Osteocyte (in vitro differentiated cells): ENCODE results near the gene PSMB5. TPM values are rescaled to one million over a fixed set of nuclear protein-coding genes. Genes with fewer than 3 reads are reported as not detected.

Source experiments
- DNase-seq: peaks from one replicate; pipeline ENCODE4 v3.0.0; 2021; ENCODE audit warnings: mixed read lengths; ENCODE audit not compliant: unreplicated experiment; ENCODE audit errors: extremely low spot score
- H3K27ac Mint-ChIP-seq: one replicate; pipeline ENCODE4 v1.8.0; 2021; ENCODE audit warnings: mild to moderate bottlenecking, mixed read lengths; ENCODE audit not compliant: unreplicated experiment
- H3K27me3 Mint-ChIP-seq: one replicate; pipeline ENCODE4 v1.8.0; 2021; ENCODE audit warnings: mixed read lengths; ENCODE audit not compliant: unreplicated experiment
- H3K36me3 Mint-ChIP-seq: one replicate; pipeline ENCODE4 v1.8.0; 2021; ENCODE audit warnings: mixed read lengths; ENCODE audit not compliant: unreplicated experiment
- H3K4me1 Mint-ChIP-seq: one replicate; pipeline ENCODE4 v1.8.0; 2021; ENCODE audit warnings: mixed read lengths; ENCODE audit not compliant: unreplicated experiment
- H3K4me3 Mint-ChIP-seq: one replicate; pipeline ENCODE4 v1.8.0; 2021; ENCODE audit warnings: mild to moderate bottlenecking, moderate library complexity, mixed read lengths; ENCODE audit not compliant: unreplicated experiment
- H3K9me3 Mint-ChIP-seq: one replicate; pipeline ENCODE4 v1.8.0; 2021; ENCODE audit warnings: mixed read lengths; ENCODE audit not compliant: unreplicated experiment
- CTCF ChIP-seq: fragments of 200-600 bp; sonication (generic); IDR thresholded peaks from 2 replicates; pipeline ENCODE4 v1.5.0; 2021; ENCODE audit warnings: antibody characterized with exemption, mild to moderate bottlenecking, moderate library complexity
- total RNA-seq: library from RNA; stranded (reverse); gene quantifications from 2 replicates; pipeline ENCODE4 v1.2.1, GENCODE V29; 2021

The PSMB5 gene
- total RNA-seq, 1 donor from 2014 or later = 147 TPM

GRCh38 chr14:23033801-23034497 is 751 bp downstream of the PSMB5 start:
- DNase-seq = no peak
- peaks cover 23% of the 10 kb centered on the region for H3K36me3 Mint-ChIP-seq
- H3K9me3 Mint-ChIP-seq = no peaks in the 10 kb centered on the region
- no peaks in the 10 kb centered on the region for H3K27me3 Mint-ChIP-seq
- H3K4me3 Mint-ChIP-seq = peak overlapping the region; percentile 93
- no peak for TF ChIP-seq CTCF
- H3K27ac Mint-ChIP-seq = peak overlapping the region; percentile 97
- H3K4me1 Mint-ChIP-seq = peaks cover 28% of the 10 kb centered on the region

GRCh38 chr14:23033251-23033727 is 1.4 kb downstream of the PSMB5 start:
- peak overlapping the region; percentile 97 for H3K27ac Mint-ChIP-seq
- no peaks in the 10 kb centered on the region for H3K27me3 Mint-ChIP-seq

GRCh38 chr14:23030936-23031335 is 3.8 kb downstream of the PSMB5 start:
- no peak overlapping the region for H3K27ac Mint-ChIP-seq
- no peak for TF ChIP-seq CTCF
- H3K4me3 Mint-ChIP-seq = no peak overlapping the region

More at GRCh38 chr14:23033251-23033727, 1.4 kb downstream of the PSMB5 start:
- peaks cover 26% of the 10 kb centered on the region for H3K36me3 Mint-ChIP-seq
- DNase-seq = no peak
- no peaks in the 10 kb centered on the region for H3K9me3 Mint-ChIP-seq
- TF ChIP-seq CTCF = no peak
- H3K4me1 Mint-ChIP-seq = peaks cover 28% of the 10 kb centered on the region
- H3K4me3 Mint-ChIP-seq = peak overlapping the region; percentile 93

GRCh38 chr14:23028799-23029198 is 5.9 kb downstream of the PSMB5 start:
- no peak for DNase-seq
- peaks cover 29% of the 10 kb centered on the region for H3K4me1 Mint-ChIP-seq
- H3K27ac Mint-ChIP-seq = no peak overlapping the region
- H3K9me3 Mint-ChIP-seq = no peaks in the 10 kb centered on the region
- H3K36me3 Mint-ChIP-seq = peaks cover 41% of the 10 kb centered on the region
- H3K27me3 Mint-ChIP-seq = no peaks in the 10 kb centered on the region
- no peak overlapping the region for H3K4me3 Mint-ChIP-seq
- no peak for TF ChIP-seq CTCF

More at GRCh38 chr14:23030936-23031335, 3.8 kb downstream of the PSMB5 start:
- Mint-ChIP-seq H3K36me3 (peaks cover 35% of the 10 kb centered on the region), H3K27me3 (no peaks in the 10 kb centered on the region), H3K4me1 (peaks cover 28% of the 10 kb centered on the region), H3K9me3 (no peaks in the 10 kb centered on the region)
- DNase-seq = no peak

GRCh38 chr14:23025151-23025814 is 9.4 kb downstream of the PSMB5 start:
- Mint-ChIP-seq H3K4me1 (peaks cover 18% of the 10 kb centered on the region), H3K4me3 (no peak overlapping the region), H3K27me3 (no peaks in the 10 kb centered on the region), H3K36me3 (peaks cover 25% of the 10 kb centered on the region), H3K27ac (peak overlapping the region; percentile 23), H3K9me3 (no peaks in the 10 kb centered on the region)
- DNase-seq = no peak
- TF ChIP-seq CTCF = no peak
